Stimulated activated CD4-positive, alpha-beta T cell treated with anti-CD3 and anti-CD28 coated beads, Interleukin-12 subunit alpha, Interleukin-12 subunit beta, amount 100 ng/mL, for 4 hours (primary cell): ENCODE measurements around the gene ELFN2.
"Not testable (repeated sequence)": the region's sequence is repeated elsewhere in the genome, so short reads cannot be mapped to it uniquely, and the experiment has no call there.

Source experiments
- DNase-seq: peaks from one replicate; pipeline ENCODE4 v3.0.0-alpha.2; 2020

The ELFN2 gene

DNA sequence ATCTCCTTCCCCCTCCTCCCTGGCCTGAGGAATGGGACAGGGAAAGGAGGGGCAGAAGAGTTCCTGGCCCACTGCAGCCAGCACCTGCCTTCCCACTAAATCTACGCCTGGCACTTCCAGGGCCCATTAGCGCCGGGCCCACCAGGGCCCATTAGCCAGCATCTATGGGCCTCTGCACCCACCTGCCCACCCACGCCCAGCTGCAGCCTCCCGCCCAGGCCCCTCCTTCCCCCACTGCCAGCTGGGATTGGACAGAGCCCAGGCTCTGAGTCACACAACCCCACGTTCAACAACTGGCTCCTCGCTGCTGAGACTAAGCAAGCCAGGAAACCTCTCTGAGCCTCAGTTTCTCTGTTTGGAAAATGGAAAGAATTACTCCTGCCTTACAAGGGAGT lies 96.2 kb downstream of the ELFN2 start:
- DNase-seq, result no peak

DNA sequence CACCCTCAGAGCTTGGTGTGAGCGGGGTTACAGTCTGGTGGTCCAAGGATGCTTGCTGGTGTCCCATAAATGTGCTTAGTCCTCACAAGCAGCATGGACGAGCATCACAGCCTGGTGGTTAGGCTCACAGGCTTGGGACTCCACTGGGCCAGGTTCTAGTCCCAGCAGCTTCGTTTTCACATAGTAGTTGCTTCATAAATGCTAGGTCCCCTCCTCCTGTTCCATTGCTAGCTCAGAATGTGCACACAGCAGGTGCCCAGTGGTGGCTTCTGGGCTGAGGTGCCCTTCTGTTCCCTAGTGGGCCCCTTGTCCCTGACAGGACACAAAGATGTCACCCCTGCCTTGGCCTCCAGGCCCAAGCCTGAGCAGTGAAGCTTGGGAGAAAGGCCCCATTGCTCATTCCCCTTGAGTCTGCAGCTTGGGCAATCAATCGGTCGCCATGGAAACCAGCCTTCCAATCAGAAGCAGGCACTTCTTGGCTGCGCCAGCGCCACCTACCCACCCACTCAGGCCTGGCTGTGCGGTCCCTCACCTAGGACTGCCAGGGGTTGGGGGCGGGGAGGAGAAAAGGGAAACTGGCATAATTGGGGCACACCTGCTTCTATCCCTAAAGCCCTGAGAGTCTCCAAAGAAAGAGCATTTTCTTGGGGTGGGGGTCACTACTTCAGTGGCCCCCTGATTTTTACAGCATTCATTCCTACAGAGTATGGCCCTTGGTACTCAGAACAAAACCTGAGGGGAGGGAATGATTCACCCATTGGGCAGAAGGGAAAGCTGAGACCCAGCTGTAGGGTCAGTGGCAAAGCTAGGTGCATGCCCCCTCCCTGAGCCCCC lies 96.9 kb downstream of the ELFN2 start:
- DNase-seq, result no peak

- DNase-seq, result no peak
Measured at GRCh38 chr22:37329238-37330140, 97.8 kb downstream of the ELFN2 start.

- DNase-seq, result not testable (repeated sequence)
Measured at GRCh38 chr22:37328538-37329237, 98.6 kb downstream of the ELFN2 start.

- no peak for DNase-seq
Measured at GRCh38 chr22:37328017-37328416, 99.3 kb downstream of the ELFN2 start.

DNA sequence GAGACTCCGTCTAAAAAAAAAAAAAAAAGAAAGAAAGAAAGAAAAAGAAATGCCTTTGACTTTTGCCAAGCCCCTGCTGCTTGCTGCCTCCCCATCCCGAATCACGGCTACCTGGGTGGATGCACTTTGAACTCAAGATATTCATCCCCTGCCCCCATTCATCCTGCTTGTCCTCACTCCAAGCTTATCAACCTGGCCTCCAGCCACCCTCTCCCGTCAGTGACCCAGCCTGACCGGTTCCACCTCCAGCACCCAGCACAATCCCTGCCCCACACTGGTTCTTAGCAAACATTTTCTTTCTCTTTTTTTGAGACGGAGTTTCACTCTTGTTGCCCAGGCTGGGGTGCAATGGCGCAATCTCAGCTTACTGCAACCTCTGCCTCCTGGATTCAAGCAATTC lies 100.6 kb downstream of the ELFN2 start:
- DNase-seq, result no peak

DNA sequence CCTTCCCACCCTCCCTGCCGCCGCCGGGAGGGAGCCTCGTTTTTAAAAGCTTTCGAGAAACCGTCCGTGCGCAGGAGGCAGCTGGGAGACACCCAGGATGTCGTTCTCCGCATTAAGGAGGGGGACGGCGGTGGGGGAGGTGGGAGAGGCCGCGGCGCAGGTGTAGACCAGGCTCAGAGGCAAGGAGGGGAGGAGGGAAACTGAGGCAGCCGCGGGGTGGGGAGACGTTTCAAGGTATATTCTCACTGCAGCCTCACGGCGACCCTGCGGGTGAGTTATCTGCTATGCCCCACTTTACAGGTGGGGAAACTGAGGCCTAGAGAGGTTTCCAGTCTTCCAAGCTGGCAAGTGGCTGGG lies 102.3 kb downstream of the ELFN2 start:
- no peak for DNase-seq

- no peak for DNase-seq
Measured at GRCh38 chr22:37324340-37325038, 102.8 kb downstream of the ELFN2 start.

DNA sequence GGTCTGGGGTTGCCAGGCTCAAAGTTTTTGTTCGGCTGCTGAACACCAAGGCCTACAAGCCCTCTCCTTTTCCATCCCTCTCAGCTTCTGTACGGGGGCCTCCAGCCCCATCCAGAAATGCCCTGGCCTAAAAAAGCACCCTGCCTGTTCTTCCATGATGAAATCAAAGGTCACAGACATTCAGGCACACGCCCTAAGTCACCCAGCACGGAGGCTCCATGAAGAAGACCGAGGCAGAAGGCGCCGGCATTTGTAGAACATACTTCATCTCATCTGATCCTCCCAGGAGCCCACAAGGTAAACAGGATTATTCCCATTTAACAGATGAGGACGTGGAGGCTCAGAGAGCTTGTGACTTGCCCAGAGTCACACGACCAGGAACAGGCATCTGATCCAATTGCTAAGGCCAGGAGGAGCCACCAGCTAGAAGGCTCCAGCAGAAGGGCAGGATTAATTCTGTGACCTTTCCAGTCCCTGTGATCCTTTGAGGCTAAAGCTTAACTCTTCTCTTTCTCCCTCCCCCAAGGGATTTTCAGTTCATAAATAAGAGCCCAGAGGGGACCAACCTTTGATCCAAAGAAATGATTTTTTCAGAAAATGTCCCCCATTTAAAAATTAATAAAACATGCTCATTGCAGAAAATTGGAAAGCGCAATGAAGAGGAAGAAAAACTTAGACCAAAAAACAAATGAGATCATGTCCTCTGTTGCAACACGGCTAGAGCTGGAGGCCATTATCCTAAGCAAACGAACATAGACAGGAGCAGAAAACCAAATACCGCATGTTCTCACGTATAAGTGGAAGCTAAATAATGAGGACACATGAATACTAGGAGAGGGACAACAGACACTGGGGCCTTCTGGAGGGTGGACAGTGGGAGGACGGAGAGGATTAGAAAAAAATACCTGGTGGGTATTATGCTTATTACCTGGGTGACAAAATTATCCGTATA lies 106.3 kb downstream of the ELFN2 start:
- DNase-seq, result no peak

DNA sequence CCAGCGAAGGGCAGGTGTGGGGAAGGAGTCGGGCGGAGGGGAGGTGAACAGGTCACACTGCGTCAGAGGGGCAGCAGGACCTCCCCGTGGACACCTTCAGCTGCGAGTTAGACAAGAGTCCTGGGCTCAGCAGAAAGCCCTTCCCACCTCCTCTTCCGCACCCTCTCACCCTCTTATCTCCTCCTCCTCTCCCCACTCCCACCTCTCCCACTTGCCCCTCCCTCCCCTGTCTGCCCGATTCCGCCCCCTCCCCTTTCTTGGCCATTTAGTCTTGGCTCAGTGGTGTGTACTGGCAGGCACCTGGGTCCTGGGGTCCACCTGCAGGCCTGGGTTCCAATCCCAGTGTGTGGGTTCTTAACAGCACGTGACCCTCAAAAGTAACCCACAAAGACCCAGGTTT lies 107.8 kb downstream of the ELFN2 start:
- no peak for DNase-seq

DNA sequence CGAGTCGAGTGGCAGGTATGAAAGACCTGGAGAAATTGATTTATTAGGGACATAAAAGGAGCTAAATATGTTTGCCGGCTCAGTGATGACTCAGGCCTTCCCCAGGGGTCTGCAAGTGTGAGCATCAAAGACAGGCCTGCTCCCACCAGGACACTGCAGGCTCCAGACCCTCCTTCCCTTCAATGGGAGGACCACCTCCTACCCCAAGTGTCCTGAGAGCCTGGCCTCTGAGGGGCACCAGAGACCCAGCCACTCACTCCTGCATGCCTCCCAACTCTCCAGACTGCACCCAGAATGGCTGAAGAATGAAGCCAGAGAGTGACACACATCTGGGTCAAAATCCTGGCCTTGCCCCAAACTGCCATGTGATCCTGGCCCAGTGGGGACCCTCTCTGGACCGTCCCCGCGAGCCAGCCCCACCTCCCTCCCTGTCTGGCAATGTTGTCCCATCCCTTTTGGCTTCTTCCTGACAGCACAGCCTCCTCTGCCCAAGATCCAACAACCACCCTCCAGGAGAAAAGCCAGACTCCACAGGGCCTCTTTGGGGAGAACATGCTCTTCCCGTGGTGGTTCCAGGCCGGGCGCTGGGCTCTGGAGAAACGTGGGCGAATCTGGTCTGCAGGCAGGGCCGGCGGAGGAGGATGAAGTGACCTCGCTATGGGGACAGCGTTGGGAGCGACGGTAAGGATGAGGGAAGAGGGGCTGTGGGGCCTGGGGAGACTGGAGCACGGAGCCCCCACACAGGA lies 108.7 kb downstream of the ELFN2 start:
- no peak for DNase-seq
